NCI-H1092 treated with DMSO at 0.1 percent for 48 hours (cell line): ENCODE results near the gene SLC43A1.

ENCODE experiments used
- DNase-seq: peaks from one replicate; lab custom pipeline; 2025; lab: John Stamatoyannopoulos, UW

The SLC43A1 gene

DNA sequence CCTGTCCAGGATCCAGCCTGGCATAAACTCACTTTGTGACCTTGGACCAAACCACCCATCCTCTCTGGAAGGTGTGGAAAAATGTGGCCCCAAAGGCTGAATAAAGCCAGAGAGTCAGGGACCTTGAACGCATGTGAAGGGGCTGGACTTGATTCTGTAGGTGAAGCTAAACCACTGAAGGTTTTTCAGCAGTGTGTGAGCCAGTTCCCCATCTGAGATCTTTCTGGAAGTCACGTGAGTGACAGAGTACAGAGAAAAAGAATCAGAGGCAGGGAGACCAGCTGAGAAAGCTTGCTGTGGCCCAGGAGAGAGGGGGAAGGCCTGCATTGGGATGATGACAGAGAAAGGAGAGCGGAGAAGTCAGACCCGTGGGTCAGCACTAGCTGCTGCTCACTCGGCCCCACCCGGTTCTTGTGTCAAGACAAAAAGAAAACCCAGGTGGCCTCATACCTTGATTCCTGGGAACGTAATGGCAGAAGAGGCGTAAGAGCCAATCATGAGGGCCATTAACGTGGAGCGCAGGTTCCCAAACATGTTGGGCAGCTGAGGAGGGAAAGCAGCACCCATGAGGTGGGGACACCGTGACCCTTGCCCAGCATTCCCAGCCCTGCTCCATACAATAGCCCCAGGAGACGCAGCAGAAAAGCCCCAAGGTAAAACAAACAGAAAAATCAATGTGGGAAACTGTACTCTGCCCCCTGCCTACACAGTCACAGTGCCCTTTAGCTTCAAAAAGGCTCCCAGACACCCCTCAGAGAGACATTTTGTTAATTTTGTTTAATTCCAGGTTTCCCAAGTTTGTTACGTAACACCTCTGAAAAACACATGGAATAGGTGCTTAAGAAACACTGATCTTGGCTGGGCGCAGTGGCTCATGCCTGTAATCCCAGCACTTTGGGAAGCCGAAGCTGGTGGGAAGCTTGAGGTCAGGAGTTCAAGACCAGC, 17.9 kb downstream of the SLC43A1 start:
- no peak for DNase-seq

- no peak for DNase-seq
These were observed 19.2 kb downstream of the SLC43A1 start for GRCh38 chr11:57496109-57496820.

GRCh38 chr11:57493507-57494503, 21.7 kb downstream of the SLC43A1 start:
- DNase-seq = peak; percentile 41

DNA sequence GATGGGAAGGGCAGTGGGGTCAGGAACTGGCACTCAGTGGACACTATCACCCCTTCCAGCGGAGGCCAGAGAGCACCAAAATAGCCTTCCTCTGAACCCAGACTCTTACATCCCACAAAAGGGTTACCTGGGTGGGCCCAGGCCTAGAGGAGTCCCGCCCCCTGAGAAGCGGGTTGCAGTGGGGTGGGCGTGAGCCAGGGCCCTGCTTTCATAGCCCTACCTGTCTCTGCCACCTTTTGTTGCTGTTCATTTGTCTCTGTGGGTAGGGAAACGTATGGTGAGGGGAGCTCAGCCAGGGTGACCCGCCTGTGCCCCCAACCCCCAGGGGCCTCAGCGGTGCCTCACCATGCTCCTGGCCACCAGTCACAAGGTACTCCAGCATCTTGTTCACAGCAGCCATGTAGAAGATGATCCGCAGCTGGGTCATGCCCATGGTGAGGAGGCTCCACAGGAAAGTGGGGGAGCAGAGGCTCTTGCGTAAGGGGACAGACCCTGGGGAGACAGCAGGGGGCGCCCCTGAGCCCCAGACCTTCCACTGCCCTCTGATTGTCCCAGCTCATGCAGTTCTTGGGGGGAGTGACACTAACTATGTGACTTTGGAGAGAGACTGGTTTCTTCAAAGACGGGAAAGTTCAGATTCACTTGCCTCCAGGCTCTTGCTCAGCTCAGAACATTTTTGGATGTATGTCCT, 24.0 kb downstream of the SLC43A1 start:
- no peak for DNase-seq

GRCh38 chr11:57490456-57491248, 24.9 kb downstream of the SLC43A1 start:
- DNase-seq = no peak

DNA sequence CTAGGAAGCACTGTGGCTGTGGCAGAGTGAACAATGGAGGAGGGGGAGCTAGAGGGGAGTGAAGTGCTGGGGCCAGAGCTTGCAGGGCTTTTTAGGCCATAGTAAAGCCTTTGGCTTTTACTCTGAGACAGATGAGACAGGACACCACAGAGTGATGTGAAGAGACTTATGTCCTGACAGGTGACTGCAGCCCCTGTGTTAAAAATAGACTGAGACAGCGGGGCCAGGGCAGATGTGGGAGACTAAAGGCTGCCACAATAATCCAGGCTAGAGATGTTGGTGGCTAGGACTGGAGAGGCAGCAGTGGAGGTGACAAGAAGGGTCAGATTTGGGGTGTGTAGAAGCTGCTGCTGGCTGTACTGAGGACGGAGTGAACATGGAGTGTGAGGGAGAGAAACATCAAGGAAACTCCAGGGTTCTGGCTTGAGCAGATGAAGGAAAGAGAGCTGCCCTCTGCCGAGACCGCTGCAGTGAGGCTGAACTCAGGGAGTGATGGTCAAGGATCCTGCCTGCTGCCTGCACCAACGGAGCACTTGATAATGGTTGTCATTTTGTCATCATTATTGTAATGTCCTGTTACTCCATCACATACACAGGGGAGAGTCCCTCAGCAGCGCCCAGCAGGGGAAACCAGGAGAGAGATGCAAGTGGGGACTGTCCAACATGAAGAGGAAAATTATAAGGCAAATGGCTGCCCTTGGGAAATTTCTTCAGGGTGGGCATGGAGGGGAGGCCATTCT, 27.4 kb downstream of the SLC43A1 start:
- no peak for DNase-seq

- DNase-seq = no peak
These were observed 28.3 kb downstream of the SLC43A1 start for GRCh38 chr11:57487021-57487778.

- DNase-seq = no peak
These were observed 30.1 kb downstream of the SLC43A1 start for GRCh38 chr11:57485217-57485990.

GRCh38 chr11:57484141-57484710, 31.3 kb downstream of the SLC43A1 start:
- DNase-seq = no peak

GRCh38 chr11:57483562-57483918, 32.0 kb downstream of the SLC43A1 start:
- no peak for DNase-seq

GRCh38 chr11:57482782-57483561, 32.5 kb downstream of the SLC43A1 start:
- DNase-seq = peak; percentile 58

- no peak for DNase-seq
These were observed 33.4 kb downstream of the SLC43A1 start for GRCh38 chr11:57481915-57482781.

DNA sequence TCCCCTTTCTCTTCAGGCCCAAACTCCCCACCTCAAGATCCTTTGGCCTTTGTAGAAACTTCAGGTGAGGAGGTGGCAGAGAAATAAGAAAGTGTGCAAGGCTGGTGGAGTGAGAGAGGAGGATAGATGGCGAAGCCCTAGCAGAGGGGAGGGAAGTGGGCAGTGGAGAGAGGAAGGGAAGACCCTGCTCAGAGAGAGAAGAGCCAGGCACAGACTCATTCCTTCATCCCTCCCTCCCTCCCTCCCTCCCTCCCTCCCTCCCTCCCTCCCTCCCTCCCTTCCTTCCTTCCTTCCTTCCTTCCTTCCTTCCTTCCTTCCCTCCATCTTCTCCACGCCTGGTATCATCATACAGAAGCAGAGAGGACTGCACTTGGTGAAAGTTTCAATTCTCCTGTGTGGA, 34.2 kb downstream of the SLC43A1 start:
- DNase-seq = no peak

DNA sequence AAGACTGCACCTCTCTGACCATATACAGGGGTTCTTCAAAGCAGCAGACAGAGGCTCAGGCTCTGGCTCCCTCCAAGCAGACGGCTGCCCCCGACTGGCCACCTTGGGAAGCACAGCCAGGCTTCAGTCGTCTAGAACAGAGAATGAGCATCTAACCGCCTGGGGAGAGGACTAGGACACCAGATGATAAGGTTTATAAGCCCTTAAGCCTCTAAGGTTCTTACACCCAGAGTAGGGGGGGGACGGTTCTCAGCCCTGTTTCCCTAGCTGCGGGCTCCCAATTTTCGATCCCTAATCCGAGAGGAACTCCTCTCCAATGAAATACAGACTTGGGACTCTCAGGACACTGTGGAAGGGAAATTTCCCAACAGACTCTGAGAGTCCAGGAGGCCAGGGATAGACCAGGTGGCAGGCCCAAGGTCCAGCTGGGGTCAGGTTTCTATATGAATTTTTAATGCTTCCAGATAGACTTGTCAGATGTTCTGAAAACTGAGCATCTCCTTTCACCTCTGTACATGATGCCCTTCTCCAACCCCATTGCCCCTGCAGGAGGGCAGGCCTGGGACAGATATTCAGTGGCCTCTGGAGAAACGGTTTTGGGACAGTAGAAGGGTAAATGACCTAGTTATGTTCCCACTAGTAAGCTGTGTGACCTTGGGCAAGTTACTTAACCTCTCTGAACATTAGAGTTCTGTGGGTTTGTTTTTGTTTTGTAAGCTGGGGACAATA, 34.9 kb downstream of the SLC43A1 start:
- peak; percentile 79 for DNase-seq

DNA sequence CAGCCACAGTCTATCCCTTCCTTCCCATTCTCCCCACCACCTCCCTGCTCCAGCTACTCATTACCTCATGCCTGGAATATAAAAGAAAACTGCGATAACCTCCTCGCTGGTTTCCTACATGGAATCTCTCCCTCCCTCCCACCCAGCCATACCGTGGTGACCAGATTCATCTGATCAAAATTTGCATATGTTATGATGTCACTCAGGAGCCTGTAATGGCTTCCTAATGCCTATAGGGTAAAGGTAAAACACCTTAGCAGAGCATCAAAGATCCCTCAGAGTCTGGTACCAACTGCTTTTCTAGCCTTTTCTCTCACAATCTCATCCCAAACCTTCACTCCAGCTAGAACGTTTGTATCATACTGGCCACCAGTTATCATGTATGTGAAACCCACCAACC, 35.6 kb downstream of the SLC43A1 start:
- no peak for DNase-seq
